ENCODE measurements around the gene KMT2C.
"Not testable (repeated sequence)": the region's sequence is repeated elsewhere in the genome, so short reads cannot be mapped to it uniquely, and the experiment has no call there.

The KMT2C gene

GRCh38 chr7:152270427-152270826, 165.4 kb downstream of the KMT2C start:
- DNase-seq; in situ Hi-C loops (cut with HindIII; ENCODE audit: low pct_ligation_motif_present, low pct_unique_long_range_greater_than_20kb, low sequenced_read_pairs): not testable (repeated sequence)

GRCh38 chr7:152266859-152267258, 168.9 kb downstream of the KMT2C start:
- in situ Hi-C loops (cut with HindIII; ENCODE audit: low pct_ligation_motif_present, low pct_unique_long_range_greater_than_20kb, low sequenced_read_pairs), result not testable (repeated sequence)

GRCh38 chr7:152264915-152265314, 170.9 kb downstream of the KMT2C start:
- in situ Hi-C loops (cut with HindIII; ENCODE audit: low pct_ligation_motif_present, low pct_unique_long_range_greater_than_20kb, low sequenced_read_pairs); DNase-seq: not testable (repeated sequence)

More at GRCh38 chr7:152266859-152267258, 168.9 kb downstream of the KMT2C start:
- DNase-seq, result not testable (repeated sequence)

GRCh38 chr7:152262146-152262545, 173.7 kb downstream of the KMT2C start:
- DNase-seq; in situ Hi-C loops (cut with HindIII; ENCODE audit: low pct_ligation_motif_present, low pct_unique_long_range_greater_than_20kb, low sequenced_read_pairs): not testable (repeated sequence)

GRCh38 chr7:152259645-152260044, 176.2 kb downstream of the KMT2C start:
- in situ Hi-C loops (cut with HindIII; ENCODE audit: low pct_ligation_motif_present, low pct_unique_long_range_greater_than_20kb, low sequenced_read_pairs), result not testable (repeated sequence)

GRCh38 chr7:152247851-152248250, 188.0 kb downstream of the KMT2C start:
- in situ Hi-C loops (cut with HindIII; ENCODE audit: low pct_ligation_motif_present, low pct_unique_long_range_greater_than_20kb, low sequenced_read_pairs); DNase-seq: not testable (repeated sequence)

More at GRCh38 chr7:152259645-152260044, 176.2 kb downstream of the KMT2C start:
- DNase-seq, result not testable (repeated sequence)

GRCh38 chr7:152245417-152245816, 190.4 kb downstream of the KMT2C start:
- in situ Hi-C loops (cut with HindIII; ENCODE audit: low pct_ligation_motif_present, low pct_unique_long_range_greater_than_20kb, low sequenced_read_pairs); DNase-seq: not testable (repeated sequence)

- DNase-seq; in situ Hi-C loops (cut with HindIII; ENCODE audit: low pct_ligation_motif_present, low pct_unique_long_range_greater_than_20kb, low sequenced_read_pairs): not testable (repeated sequence)
Observed at GRCh38 chr7:152243464-152243863, 192.3 kb downstream of the KMT2C start.

GRCh38 chr7:152241301-152241700, 194.5 kb downstream of the KMT2C start:
- in situ Hi-C loops (cut with HindIII; ENCODE audit: low pct_ligation_motif_present, low pct_unique_long_range_greater_than_20kb, low sequenced_read_pairs), result not testable (repeated sequence)

GRCh38 chr7:152236306-152236705, 199.5 kb downstream of the KMT2C start:
- DNase-seq; in situ Hi-C loops (cut with HindIII; ENCODE audit: low pct_ligation_motif_present, low pct_unique_long_range_greater_than_20kb, low sequenced_read_pairs): not testable (repeated sequence)

More at GRCh38 chr7:152241301-152241700, 194.5 kb downstream of the KMT2C start:
- DNase-seq, result not testable (repeated sequence)

GRCh38 chr7:152234421-152234820, 201.4 kb downstream of the KMT2C start:
- DNase-seq; in situ Hi-C loops (cut with HindIII; ENCODE audit: low pct_ligation_motif_present, low pct_unique_long_range_greater_than_20kb, low sequenced_read_pairs): not testable (repeated sequence)

- in situ Hi-C loops (cut with HindIII; ENCODE audit: low pct_ligation_motif_present, low pct_unique_long_range_greater_than_20kb, low sequenced_read_pairs), result no loop called here
- DNase-seq, result no peak
Observed at GRCh38 chr7:152231089-152231488, 204.7 kb downstream of the KMT2C start.

GRCh38 chr7:152219556-152219955, 216.2 kb downstream of the KMT2C start:
- in situ Hi-C loops (cut with HindIII; ENCODE audit: low pct_ligation_motif_present, low pct_unique_long_range_greater_than_20kb, low sequenced_read_pairs); DNase-seq: not testable (repeated sequence)

GRCh38 chr7:152208766-152209165, 227.0 kb downstream of the KMT2C start:
- in situ Hi-C loops (cut with HindIII; ENCODE audit: low pct_ligation_motif_present, low pct_unique_long_range_greater_than_20kb, low sequenced_read_pairs); DNase-seq: not testable (repeated sequence)

GRCh38 chr7:152204417-152204816, 231.4 kb downstream of the KMT2C start:
- DNase-seq; in situ Hi-C loops (cut with HindIII; ENCODE audit: low pct_ligation_motif_present, low pct_unique_long_range_greater_than_20kb, low sequenced_read_pairs): not testable (repeated sequence)

- no peak for DNase-seq
- in situ Hi-C loops (cut with HindIII; ENCODE audit: low pct_ligation_motif_present, low pct_unique_long_range_greater_than_20kb, low sequenced_read_pairs), result no loop called here
Observed at GRCh38 chr7:152203095-152203494, 232.7 kb downstream of the KMT2C start.

GRCh38 chr7:152202056-152202455, 233.7 kb downstream of the KMT2C start:
- in situ Hi-C loops (cut with HindIII; ENCODE audit: low pct_ligation_motif_present, low pct_unique_long_range_greater_than_20kb, low sequenced_read_pairs), result no loop called here

GRCh38 chr7:152200395-152200794, 235.4 kb downstream of the KMT2C start:
- in situ Hi-C loops (cut with HindIII; ENCODE audit: low pct_ligation_motif_present, low pct_unique_long_range_greater_than_20kb, low sequenced_read_pairs), result no loop called here
- no peak for DNase-seq

More at GRCh38 chr7:152202056-152202455, 233.7 kb downstream of the KMT2C start:
- DNase-seq, result no peak

GRCh38 chr7:152196391-152196790, 239.4 kb downstream of the KMT2C start:
- in situ Hi-C loops (cut with HindIII; ENCODE audit: low pct_ligation_motif_present, low pct_unique_long_range_greater_than_20kb, low sequenced_read_pairs), result no loop called here
- DNase-seq, result no peak

- in situ Hi-C loops (cut with HindIII; ENCODE audit: low pct_ligation_motif_present, low pct_unique_long_range_greater_than_20kb, low sequenced_read_pairs), result no loop called here
- no peak for DNase-seq
Observed at GRCh38 chr7:152193880-152194279, 241.9 kb downstream of the KMT2C start.
